A549 (cell line): Measurements from ENCODE around the gene LRRC46.

Experiments
- CBX2 ChIP-seq: fragments of 200-600 bp; sonication (generic); IDR thresholded peaks from 2 replicates; pipeline ENCODE4 v1.6.1; 2016; ENCODE audit warnings: low read depth, mild to moderate bottlenecking, borderline replicate concordance
- CEBPB ChIP-seq, 2 experiments: fragments of >200 bp in 1 of 2; sonication (Bioruptor Twin) in 1 of 2; formaldehyde crosslinking in 1 of 2; IDR thresholded peaks; 2 replicates each; pipeline ENCODE4 v1.6.1; 2012 to 2016
- CTCF ChIP-seq: fragments of >200 bp; sonication (Bioruptor Twin); formaldehyde crosslinking; IDR thresholded peaks from 3 replicates; pipeline ENCODE4 v1.5.1; 2016
- EP300 ChIP-seq, 2 experiments: fragments of >200 bp; sonication (Bioruptor Twin); formaldehyde crosslinking; IDR thresholded peaks; 2 replicates in 1 of 2; 3 replicates in 1 of 2; pipeline ENCODE4 v1.6.1; 2016 to 2017
- FOSL2 ChIP-seq, 2 experiments: fragments of 450-650 bp in 1 of 2; fragments of >200 bp in 1 of 2; sonication (Bioruptor Twin) in 1 of 2; formaldehyde crosslinking; IDR thresholded peaks; 2 replicates each; pipeline versions ENCODE4 v1.5.0 to v1.6.1; 2016 to 2020; ENCODE audit warnings: mild to moderate bottlenecking in 1 of 2, moderate library complexity in 1 of 2
- HOXB5 ChIP-seq: fragments of 250-450 bp; sonication (Bioruptor Pico); IDR thresholded peaks from 2 replicates; pipeline ENCODE4 v1.5.0; 2020; ENCODE audit warnings: mild to moderate bottlenecking, moderate library complexity
- KDM1A ChIP-seq: fragments of 200-600 bp; sonication (generic); IDR thresholded peaks from 2 replicates; pipeline ENCODE4 v1.6.1; 2016; ENCODE audit warnings: low read depth, mild to moderate bottlenecking
- MAFK ChIP-seq: fragments of 450-650 bp; IDR thresholded peaks from 2 replicates; pipeline ENCODE4 v1.6.1; 2014; ENCODE audit not compliant: partially characterized antibody
- MYC ChIP-seq: IDR thresholded peaks from 2 replicates; pipeline ENCODE4 v1.6.1; 2012; ENCODE audit warnings: mild to moderate bottlenecking, inconsistent platforms, low read length, improper control_type of control experiment, borderline replicate concordance
- POLR2A ChIP-seq: IDR thresholded peaks from 2 replicates; pipeline ENCODE4 v1.6.1; 2012; ENCODE audit warnings: mild to moderate bottlenecking, low read length
- SMC3 ChIP-seq: fragments of >200 bp; sonication (Bioruptor Twin); formaldehyde crosslinking; IDR thresholded peaks from 3 replicates; pipeline ENCODE4 v1.6.1; 2018; ENCODE audit warnings: inconsistent platforms
- SREBF2 ChIP-seq: fragments of 450-650 bp; IDR thresholded peaks from 2 replicates; pipeline ENCODE4 v1.6.1; 2014; ENCODE audit warnings: mild to moderate bottlenecking, moderate library complexity
- ZFP36 ChIP-seq: fragments of 450-650 bp; IDR thresholded peaks from 2 replicates; pipeline ENCODE4 v1.6.1; 2014; ENCODE audit warnings: borderline replicate concordance; ENCODE audit not compliant: partially characterized antibody
- TF ChIP-seq, protein P1 (sequence below): IDR thresholded peaks from 2 replicates; pipeline ENCODE4 v1.6.1; 2012

DNA sequence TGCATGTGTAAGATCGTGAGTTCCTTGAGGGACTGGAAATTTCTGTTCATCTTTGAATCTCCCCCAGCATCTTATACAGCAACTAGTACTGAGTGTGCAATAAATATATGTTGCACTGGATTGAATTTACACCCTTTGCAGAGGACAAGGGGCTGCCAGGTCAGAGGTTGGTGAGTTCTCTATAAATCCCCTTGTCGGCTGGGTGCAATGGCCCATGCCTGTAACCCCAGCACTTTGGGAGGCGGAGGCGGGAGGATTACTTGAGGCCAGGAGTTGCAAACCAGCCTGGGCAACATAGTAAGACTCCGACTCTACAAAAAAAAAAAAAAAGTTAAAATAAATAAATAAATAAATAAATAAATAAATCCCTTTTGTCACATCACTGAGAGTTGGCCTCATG lies 28.9 kb downstream of the LRRC46 start:
- TF ChIP-seq, protein P1, sequence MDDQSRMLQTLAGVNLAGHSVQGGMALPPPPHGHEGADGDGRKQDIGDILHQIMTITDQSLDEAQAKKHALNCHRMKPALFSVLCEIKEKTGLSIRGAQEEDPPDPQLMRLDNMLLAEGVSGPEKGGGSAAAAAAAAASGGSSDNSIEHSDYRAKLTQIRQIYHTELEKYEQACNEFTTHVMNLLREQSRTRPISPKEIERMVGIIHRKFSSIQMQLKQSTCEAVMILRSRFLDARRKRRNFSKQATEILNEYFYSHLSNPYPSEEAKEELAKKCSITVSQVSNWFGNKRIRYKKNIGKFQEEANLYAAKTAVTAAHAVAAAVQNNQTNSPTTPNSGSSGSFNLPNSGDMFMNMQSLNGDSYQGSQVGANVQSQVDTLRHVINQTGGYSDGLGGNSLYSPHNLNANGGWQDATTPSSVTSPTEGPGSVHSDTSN, result no peak
- TF ChIP-seq FOSL2 (IDR thresholded peaks at IDR 0.05) (no peak), FOSL2 (CRISPR knock-in tag; IDR thresholded peaks at IDR 0.05) (no peak), CTCF (no peak), POLR2A (no peak), KDM1A (no peak), SREBF2 (no peak), MYC (no peak), SMC3 (no peak), EP300 (IDR thresholded peaks at IDR 0.05) (no peak), MAFK (no peak), HOXB5 (CRISPR knock-in tag) (no peak), CBX2 (no peak), ZFP36 (no peak), CEBPB (IDR thresholded peaks at IDR 0.05) (no peak)
